ENCODE data around the gene LGALS9.
"Not testable (repeated sequence)": the region's sequence is repeated elsewhere in the genome, so short reads cannot be mapped to it uniquely, and the experiment has no call there.

Gene LGALS9

GRCh38 chr17:27654654-27655524 lies 23.9 kb downstream of the LGALS9 start:
- peak; percentile 42 for DNase-seq (ENCODE audit: low read depth)

DNA sequence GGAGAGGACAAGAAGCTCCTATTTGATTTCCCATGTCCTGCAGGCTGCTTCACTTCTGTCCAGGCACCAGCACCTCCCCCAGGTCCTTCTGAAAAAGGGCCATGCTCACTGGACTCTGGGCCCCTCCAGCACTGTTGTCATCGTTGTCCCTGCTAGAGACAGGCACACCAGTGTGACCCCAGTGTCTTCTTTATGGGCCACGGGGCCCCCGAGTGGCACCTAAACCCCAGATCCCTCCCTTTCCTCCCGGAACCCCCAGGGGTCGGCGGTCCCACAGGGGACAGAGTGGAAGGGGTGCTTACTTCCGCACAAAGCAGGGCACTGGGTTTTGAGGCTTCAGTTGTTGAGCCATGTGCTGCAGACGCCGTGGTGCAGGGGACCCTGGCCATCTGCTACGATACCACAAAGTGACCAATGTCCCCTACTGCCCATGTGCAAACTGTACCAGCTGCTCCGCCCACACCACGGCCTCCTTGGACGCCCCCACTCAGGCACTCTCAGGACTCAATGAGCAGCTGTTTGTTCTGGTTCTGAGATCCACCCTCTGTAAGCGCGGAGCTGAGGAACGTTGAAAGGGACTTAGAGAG lies 24.6 kb downstream of the LGALS9 start:
- DNase-seq (ENCODE audit: low read depth): not testable (repeated sequence)

DNA sequence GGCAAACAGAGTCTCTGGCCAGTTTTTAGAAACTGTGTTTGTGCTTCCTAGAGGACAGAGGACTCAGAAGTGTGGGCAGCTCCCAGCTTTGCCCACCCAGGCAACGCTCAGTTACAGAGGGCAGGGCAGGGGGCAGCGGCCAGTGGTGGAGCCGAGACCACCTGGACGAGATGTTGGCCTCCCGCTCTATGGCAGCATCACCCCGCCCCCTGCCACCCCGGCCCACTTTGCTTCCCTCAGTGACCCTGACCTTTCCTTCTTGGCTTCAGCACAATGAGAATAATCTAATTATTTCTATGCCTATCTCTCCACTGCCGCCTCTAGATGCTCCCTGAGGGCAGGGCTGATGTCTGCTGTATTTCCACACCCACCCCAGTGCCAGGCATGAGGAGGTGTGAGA lies 25.6 kb downstream of the LGALS9 start:
- not testable (repeated sequence) for DNase-seq (ENCODE audit: low read depth)

GRCh38 chr17:27657620-27658019 lies 26.6 kb downstream of the LGALS9 start:
- DNase-seq (ENCODE audit: low read depth): peak; percentile 34

DNA sequence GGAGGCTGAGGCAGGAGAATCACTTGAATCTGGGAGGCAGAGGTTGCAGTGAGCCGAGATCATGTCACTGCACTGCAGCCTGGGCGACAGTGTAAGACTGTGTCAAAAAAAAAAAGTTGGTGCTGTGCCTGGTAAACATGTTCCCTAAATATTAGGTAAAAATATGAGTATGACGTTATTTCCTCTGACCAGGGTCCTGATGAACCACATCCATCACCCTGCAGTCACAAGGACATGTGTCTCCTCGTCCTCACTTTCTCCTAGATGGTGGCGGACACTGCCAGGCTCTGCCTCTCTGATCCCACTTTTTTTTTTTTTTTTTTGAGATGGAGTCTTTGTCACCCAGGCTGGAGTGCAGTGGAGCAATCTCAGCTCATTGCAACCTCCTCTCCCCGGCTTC lies 28.7 kb downstream of the LGALS9 start:
- DNase-seq (ENCODE audit: low read depth): no peak

DNA sequence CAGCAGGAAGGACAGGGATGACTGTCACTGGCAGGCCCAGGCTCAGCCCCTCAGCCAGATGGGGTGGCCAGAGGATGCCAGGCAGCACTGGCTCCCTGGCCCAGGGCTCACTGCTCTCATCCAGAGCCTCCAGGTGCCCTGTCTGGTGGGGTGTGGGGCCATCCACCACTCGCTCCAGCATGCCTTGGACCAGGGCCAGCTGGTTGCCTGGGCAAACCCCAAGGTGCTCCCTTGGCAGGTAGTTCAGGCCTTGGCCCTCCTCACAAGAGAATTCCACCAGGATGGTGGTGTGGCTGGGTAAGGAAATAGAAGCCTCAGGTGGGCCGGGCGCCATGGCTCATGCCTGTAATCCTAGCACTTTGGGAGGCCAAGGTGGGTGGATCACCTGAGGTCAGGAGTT lies 29.4 kb downstream of the LGALS9 start:
- no peak for DNase-seq (ENCODE audit: low read depth)

GRCh38 chr17:27663936-27664605 lies 33.1 kb downstream of the LGALS9 start:
- no peak for DNase-seq (ENCODE audit: low read depth)

- no peak for DNase-seq (ENCODE audit: low read depth)
Observed at GRCh38 chr17:27664606-27664965, 33.6 kb downstream of the LGALS9 start.

GRCh38 chr17:27665549-27665948 lies 34.6 kb downstream of the LGALS9 start:
- DNase-seq (ENCODE audit: low read depth): no peak

DNA sequence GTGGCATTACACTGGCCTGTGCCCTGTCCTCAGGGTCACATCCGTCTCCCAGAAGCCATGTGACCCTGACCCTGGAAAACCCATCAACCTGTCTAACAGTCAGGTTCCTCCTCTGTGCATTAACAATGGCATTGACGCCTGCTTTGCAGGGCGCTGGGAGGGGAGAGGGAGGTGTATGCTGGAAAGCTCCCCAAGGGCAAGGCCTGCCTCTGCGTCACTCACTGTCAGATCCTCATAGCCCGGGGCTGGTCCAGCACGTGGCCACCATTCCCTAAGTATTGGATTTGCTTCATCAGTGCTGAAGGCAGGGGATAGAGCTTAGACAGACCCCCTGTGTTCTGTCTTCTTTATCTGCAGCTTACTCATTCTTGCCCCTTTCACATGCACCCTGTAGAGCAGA lies 35.3 kb downstream of the LGALS9 start:
- DNase-seq (ENCODE audit: low read depth): not testable (repeated sequence)

DNA sequence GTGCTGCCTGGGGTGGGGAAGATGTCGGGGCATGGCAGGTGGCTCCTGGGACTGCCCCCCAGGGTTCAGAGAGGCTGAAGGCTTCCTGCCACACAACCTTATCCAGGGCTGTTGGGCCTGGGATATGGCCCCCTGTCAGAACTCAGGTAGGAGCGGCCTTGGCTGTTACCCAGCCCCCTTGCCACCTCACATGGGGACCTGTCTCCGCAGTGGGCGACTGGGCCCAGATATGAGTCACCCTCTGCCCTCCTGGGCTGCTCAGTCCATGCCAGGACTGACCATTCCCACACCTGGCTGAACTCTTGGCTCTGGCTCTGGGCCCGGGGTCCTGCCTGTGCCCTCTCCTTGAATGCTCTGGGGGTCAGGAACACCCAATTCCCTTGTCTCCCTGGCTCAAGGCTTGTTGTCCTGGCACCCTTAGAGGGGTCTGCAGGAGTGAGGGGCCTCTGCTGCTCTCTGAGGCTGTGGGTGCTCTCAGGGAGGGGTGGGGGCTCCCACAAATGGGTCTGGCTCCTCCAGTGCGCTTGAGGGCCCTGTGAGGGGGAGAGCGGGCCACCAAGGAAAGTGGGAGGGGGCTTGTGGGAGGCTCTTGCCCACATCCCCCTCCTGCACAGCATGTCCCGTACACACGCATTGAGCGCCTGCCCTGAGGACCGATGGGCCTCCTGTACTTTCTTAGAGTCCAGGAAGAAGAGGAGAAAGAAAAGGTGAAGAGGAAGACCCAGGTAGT lies 36.0 kb downstream of the LGALS9 start:
- DNase-seq (ENCODE audit: low read depth): no peak

DNA sequence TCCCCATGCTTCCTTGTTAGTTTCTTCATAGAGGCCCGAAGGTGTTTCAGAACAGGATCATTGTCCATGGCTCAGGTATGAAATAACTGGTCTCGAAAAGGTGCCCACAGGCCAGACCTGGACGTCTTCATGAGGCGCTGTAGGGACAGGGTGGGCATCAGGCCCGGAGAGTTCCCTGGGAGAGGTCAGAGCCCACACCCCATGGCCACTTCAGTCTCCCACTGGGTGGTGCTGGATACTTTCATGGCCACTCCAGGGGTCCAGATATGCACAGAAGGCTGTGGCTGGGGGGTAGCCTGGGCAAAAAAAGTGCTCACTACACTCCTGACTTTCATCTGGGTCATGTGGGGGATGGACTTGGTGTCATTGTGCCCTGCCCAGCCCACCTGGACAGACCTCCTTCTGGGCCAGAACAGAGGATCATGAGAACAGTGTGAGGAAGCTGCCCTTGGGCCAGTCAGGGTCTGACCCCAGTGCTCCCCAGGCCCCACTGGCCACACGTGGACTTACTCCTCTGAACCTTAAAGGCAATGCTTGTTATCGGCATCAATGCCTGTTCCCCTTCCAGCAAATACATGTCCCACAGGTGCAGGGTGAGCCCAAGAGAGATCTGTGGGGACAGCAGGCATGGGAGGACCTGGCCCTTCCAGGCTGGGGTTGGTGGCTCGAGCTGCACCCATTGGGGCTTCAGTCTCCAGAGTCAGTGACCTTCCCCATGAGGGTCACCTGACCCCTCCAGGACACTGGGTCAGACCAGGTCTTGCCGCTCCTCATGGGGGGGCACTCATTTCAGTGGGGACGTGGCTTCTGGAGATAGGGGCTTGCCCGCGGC lies 36.9 kb downstream of the LGALS9 start:
- no peak for DNase-seq (ENCODE audit: low read depth)

DNA sequence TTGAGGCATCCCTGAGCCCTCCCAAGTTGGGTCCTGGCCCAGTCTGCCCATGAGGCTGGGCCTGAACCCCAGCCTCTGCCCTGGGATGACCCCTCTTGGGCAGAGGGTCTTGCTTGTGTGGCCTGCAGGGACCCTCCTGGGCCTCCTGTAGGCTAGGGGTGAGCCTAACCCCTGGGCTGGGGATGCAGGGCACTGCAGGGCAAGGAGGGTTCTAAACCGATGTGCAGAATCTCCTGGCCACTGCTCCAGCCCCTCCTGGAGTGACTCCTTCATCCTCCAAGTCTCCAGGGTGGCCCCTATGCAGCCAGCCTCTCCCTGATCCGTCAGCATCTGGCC lies 37.5 kb downstream of the LGALS9 start:
- no peak for DNase-seq (ENCODE audit: low read depth)

DNA sequence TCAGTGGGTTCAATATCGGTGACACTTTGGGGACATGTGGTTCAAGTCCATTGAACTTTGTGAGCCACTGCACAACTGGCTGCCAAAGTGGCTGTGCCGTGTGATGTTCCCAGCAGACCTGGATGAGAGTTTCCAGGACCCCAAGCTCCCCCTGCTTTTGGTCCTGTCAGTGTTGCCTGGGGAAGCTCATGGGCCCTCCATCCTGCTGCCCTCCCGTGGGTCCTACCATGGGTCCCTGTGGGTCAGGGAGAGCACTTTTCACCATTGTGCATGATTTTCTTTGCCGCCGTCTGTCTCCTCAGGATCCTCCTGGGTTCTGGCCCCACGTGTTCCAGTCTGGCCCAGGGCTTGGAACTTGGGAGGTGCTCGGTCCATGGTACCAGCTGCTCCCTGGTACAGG lies 38.1 kb downstream of the LGALS9 start:
- DNase-seq (ENCODE audit: low read depth): no peak

DNA sequence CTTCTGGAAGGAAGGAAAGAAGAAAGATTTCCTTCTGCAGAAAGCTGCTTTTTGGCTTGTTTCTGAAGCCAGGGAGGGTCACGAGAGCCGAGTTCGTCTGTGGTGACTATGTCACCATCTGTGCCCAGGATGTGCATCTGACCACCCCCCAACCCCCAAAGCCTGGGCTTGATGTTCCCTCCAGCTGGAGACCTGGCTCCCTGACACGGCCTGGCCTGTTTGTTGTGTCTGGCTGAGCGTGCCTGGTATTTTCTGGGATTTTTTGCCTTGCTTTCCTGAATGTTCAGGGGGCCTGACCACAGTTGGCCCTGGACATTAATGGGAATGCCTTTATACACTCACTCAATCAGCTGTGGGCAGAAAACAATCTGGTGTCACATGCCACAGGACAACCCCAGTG lies 38.9 kb downstream of the LGALS9 start:
- no peak for DNase-seq (ENCODE audit: low read depth)

DNA sequence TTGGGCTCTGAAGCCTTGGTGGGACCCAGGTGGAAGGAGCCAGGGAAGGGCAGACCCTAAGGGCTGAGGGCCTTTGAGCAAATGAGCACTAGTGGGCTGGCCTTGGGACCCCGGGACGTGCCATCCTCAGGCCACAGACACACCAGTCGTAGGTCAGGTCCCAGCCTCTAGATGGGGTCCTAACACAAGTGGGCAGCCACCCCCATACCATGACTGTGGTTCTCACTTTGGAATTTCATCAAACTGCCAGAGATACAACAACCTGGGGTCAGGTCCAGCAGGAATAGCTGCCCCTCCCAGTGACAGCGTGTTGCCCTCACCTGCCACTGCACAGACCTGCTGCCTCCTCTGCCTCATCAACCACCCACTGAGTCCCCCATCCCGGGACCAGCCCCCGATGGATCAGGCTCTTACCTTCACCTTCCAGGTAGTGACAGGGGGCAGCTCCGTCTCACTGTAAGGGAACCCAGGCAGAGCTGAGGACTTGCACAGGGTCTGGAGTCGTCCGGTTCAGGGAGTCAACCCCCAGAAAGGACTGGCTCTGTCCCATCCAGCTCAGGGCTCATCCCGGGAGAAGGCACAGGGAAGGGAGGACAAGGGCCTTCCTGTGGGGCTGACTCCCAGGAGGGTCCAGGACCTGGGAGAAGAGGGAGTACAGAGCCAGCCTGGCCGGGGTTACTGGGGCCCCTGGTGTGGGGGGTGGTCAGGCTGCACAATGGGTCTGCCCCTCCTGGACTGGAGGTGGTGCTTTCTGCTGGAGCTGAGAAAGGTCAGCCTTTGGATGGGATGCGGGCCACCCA lies 40.0 kb downstream of the LGALS9 start:
- DNase-seq (ENCODE audit: low read depth): no peak

DNA sequence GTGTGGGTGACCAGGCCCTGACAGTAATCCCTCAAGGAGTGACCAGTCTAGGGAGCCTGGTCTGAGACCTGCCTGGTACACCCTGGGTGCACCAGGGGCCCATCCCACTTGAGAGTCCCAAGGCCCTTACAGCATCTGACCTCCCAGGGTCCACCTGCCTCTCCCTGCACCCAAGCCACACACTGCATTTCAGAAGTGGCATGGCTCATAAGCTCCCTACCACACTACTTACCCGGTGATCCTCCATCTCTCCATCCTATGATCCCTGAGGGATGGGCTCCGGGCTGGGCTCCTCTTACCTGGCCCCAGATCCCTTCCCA lies 40.6 kb downstream of the LGALS9 start:
- no peak for DNase-seq (ENCODE audit: low read depth)

GRCh38 chr17:27671977-27672480 lies 41.0 kb downstream of the LGALS9 start:
- DNase-seq (ENCODE audit: low read depth): not testable (repeated sequence)

DNA sequence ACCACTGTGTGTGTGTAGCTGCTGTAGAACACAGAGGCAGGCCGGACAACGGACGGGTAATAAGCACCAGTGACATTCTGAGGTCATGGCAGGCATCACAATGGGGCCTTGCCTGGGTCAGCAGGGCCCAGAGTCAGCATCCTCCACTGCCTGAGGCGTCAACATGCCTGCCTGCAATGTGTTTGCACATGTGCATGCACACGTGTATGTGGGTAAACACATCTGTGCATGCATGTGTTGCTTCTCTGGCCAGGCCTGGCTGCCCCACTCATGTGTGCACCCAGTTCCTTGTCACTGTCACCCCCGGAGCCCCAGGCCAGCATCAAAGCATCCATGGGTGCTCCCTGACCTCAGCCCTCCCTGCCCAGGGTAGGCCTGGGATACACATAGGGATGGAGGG lies 43.3 kb downstream of the LGALS9 start:
- DNase-seq (ENCODE audit: low read depth): no peak

DNA sequence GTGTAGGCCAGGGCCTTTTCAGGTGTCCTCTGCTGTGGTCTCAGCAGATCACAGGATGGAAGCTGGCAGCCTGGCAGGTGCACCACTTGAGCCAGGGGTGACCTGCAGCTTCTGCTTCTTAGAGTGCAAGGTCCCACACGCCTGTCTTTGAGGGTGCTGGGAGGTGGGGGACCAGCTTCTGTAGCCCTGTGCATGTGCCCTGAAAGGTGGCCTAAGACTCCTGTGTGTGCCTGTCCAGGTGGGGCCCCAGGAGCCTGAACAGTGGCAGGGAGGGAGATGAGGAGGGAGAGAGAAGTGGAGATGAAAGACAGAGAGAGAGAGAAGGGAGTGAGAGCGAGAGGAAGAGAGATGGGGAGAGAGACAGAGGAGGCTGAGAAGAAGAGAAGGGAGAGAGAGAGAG lies 46.2 kb downstream of the LGALS9 start:
- DNase-seq (ENCODE audit: low read depth): no peak

DNA sequence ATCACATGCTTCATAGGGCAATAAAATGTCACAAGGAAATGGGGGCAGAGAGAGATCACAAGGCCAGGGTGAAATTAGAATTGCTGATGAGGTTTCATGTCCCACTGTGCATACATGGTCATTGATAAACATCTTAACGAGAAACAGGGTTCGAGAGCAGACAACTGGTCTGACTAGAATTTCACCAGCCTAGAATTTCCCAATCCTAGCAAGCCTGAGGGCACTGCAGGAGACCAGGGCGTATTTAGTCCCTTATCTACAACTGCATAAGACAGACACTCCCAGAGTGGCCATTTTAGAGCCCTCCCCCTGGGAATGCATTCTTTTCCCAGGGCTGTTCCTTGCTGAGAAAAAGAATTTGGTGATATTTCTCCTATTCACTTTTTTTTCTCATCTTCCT lies 55.3 kb downstream of the LGALS9 start:
- not testable (repeated sequence) for DNase-seq (ENCODE audit: low read depth)
